H1 (cell line): ENCODE data around the gene SMOC2.

Experiments used
- ATF3 ChIP-seq: IDR thresholded peaks from 2 replicates; pipeline ENCODE4 v1.6.1; 2011; ENCODE audit warnings: low read depth, mild to moderate bottlenecking, low read length; ENCODE audit not compliant: insufficient read depth
- CEBPB ChIP-seq: IDR thresholded peaks from 2 replicates; pipeline ENCODE4 v1.6.1; 2012; ENCODE audit warnings: low read depth, low read length
- CTCF ChIP-seq, 3 experiments: IDR thresholded peaks; 1 replicate in 2 of 3; 2 replicates in 1 of 3; pipeline versions ENCODE4 v1.5.1 to v1.6.1; 2011; ENCODE audit warnings: low read length in 3 of 3, mild to moderate bottlenecking in 3 of 3, inconsistent platforms in 2 of 3, low read depth in 1 of 3, moderate library complexity in 1 of 3; ENCODE audit not compliant: insufficient read depth in 1 of 3; ENCODE audit errors: control extremely low read depth in 1 of 3
- EZH2 ChIP-seq: fragments of 200-600 bp; sonication (generic); IDR thresholded peaks from 2 replicates; pipeline ENCODE4 v1.7.1; 2012; ENCODE audit warnings: low read depth, mild to moderate bottlenecking, moderate library complexity, low read length, inconsistent platforms; ENCODE audit not compliant: severe bottlenecking
- JUN ChIP-seq: IDR thresholded peaks from 2 replicates; pipeline ENCODE4 v1.6.1; 2011; ENCODE audit warnings: low read depth, mild to moderate bottlenecking, improper control_type of control experiment, low read length
- KDM5A ChIP-seq: fragments of 200-600 bp; IDR thresholded peaks from 2 replicates; pipeline ENCODE4 v1.7.1; 2012; ENCODE audit warnings: mild to moderate bottlenecking, low read length, inconsistent platforms, mixed read lengths
- POLR2A ChIP-seq, 2 experiments: IDR thresholded peaks; 1 replicate in 1 of 2; 2 replicates in 1 of 2; pipeline ENCODE4 v1.6.1; 2011; ENCODE audit warnings: low read depth in 2 of 2, low read length in 2 of 2, mild to moderate bottlenecking in 2 of 2; ENCODE audit errors: control extremely low read depth in 1 of 2
- POLR2AphosphoS5 ChIP-seq: IDR thresholded peaks from 2 replicates; pipeline ENCODE4 v1.6.1; 2011; ENCODE audit warnings: low read depth, low read length
- SIN3A ChIP-seq, 2 experiments: IDR thresholded peaks in 1 of 2; conservative IDR thresholded peaks in 1 of 2; 2 replicates each; pipeline ENCODE4 v1.6.1; 2011 to 2012; ENCODE audit warnings: low read length in 2 of 2, improper control_type of control experiment in 1 of 2, low read depth in 1 of 2, mild to moderate bottlenecking in 1 of 2
- SIX5 ChIP-seq: IDR thresholded peaks from 2 replicates; pipeline ENCODE4 v1.6.1; 2011; ENCODE audit warnings: mild to moderate bottlenecking, low read depth, low read length
- SP2 ChIP-seq: IDR thresholded peaks from 2 replicates; pipeline ENCODE4 v1.6.1; 2012; ENCODE audit warnings: mild to moderate bottlenecking, low read length, inconsistent platforms
- USF2 ChIP-seq: IDR thresholded peaks from 2 replicates; pipeline ENCODE4 v1.6.1; 2011; ENCODE audit warnings: low read length, improper control_type of control experiment

GRCh38 chr6:168513766-168514165 lies 72.8 kb downstream of the SMOC2 start:
- TF ChIP-seq EZH2 (no peak), CTCF (IDR thresholded peaks at IDR 0.05; ENCODE audit: control extremely low read depth in 1 of 3, insufficient read depth in 1 of 3, low read depth in 1 of 3, low read length in 3 of 3) (no peak), POLR2AphosphoS5 (no peak), POLR2A (IDR thresholded peaks at IDR 0.05; ENCODE audit: control extremely low read depth in 1 of 2, low read depth in 2 of 2, low read length in 2 of 2) (no peak), SIX5 (no peak), ATF3 (no peak), SIN3A (conservative IDR thresholded peaks at IDR 0.05 in 1 of 2, IDR thresholded peaks at IDR 0.05 in 1 of 2; ENCODE audit: low read depth in 1 of 2, low read length in 2 of 2) (no peak), USF2 (no peak), KDM5A (no peak), JUN (no peak), SP2 (no peak), CEBPB (no peak)
